ENCODE data around the gene CBR3.

CBR3 gene

DNA sequence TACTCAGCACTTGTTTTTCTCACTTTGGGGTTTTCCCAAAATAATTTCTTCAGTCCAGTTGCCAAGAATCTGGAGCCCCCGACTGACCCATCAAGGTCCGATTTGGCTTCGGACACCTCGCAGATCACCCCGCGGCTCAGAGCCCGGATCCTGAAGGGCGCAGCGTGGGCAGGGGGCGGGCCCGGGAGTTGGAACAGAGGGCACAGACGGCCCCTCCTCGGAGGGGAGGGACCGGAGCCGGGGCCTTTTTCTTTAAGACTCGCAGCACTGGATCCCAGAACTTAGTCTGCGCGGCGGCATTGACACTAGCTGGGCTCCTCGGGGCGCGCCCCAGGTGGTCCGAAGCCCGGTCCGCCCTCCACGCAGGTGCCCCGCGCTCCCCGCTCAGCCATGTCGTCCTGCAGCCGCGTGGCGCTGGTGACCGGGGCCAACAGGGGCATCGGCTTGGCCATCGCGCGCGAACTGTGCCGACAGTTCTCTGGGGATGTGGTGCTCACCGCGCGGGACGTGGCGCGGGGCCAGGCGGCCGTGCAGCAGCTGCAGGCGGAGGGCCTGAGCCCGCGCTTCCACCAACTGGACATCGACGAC lies at the start of gene CBR3:
CBR3 (plus strand) TSS at position 277 of the 588 bp plus-strand sequence; CDS start at position 391, 114 bp downstream.
- ATAC-seq = peak; percentile 73
- TF ChIP-seq BACH2 (CRISPR knock-in tag; IDR thresholded peaks at IDR 0.05; ENCODE audit: borderline replicate concordance) = no peak
- TF ChIP-seq CSRNP3 (CRISPR knock-in tag; IDR thresholded peaks at IDR 0.05) = no peak
- TF ChIP-seq SNAI2 (CRISPR knock-in tag; IDR thresholded peaks at IDR 0.05) = no peak
- TF ChIP-seq ARNTL (CRISPR knock-in tag; IDR thresholded peaks at IDR 0.05; ENCODE audit: borderline replicate concordance, low read depth) = no peak
- TF ChIP-seq TCF4 (CRISPR knock-in tag; IDR thresholded peaks at IDR 0.05; ENCODE audit: borderline replicate concordance) = no peak
- no peak for TF ChIP-seq POU6F1 (CRISPR knock-in tag; IDR thresholded peaks at IDR 0.05; ENCODE audit: borderline replicate concordance, low read depth)
- TF ChIP-seq TSHZ2 (CRISPR knock-in tag; IDR thresholded peaks at IDR 0.05) = no peak
- TF ChIP-seq ZNF8 (CRISPR knock-in tag; IDR thresholded peaks at IDR 0.05) = no peak
- TF ChIP-seq RARB (CRISPR knock-in tag; IDR thresholded peaks at IDR 0.05) = no peak
- no peak for TF ChIP-seq CSDC2 (CRISPR knock-in tag; IDR thresholded peaks at IDR 0.05)
- TF ChIP-seq PATZ1 (CRISPR knock-in tag; IDR thresholded peaks at IDR 0.05; ENCODE audit: borderline replicate concordance) = no peak
- TF ChIP-seq OSR1 (CRISPR knock-in tag; IDR thresholded peaks at IDR 0.05) = no peak
- no peak for TF ChIP-seq ZFP30 (CRISPR knock-in tag; IDR thresholded peaks at IDR 0.05)
- no peak for TF ChIP-seq TOX (CRISPR knock-in tag; IDR thresholded peaks at IDR 0.05; ENCODE audit: borderline replicate concordance)
- no peak for TF ChIP-seq ZFP3 (CRISPR knock-in tag; IDR thresholded peaks at IDR 0.05)
- no peak for TF ChIP-seq GLIS3 (CRISPR knock-in tag; IDR thresholded peaks at IDR 0.05)
- TF ChIP-seq PPARA (CRISPR knock-in tag; IDR thresholded peaks at IDR 0.05; ENCODE audit: borderline replicate concordance) = no peak
- TF ChIP-seq ZC3H10 (CRISPR knock-in tag; IDR thresholded peaks at IDR 0.05) = no peak
- no peak for TF ChIP-seq ZNF565 (CRISPR knock-in tag; conservative IDR thresholded peaks at IDR 0.05; ENCODE audit: low read depth)
- no peak for TF ChIP-seq ISL1 (CRISPR knock-in tag; IDR thresholded peaks at IDR 0.05)

DNA sequence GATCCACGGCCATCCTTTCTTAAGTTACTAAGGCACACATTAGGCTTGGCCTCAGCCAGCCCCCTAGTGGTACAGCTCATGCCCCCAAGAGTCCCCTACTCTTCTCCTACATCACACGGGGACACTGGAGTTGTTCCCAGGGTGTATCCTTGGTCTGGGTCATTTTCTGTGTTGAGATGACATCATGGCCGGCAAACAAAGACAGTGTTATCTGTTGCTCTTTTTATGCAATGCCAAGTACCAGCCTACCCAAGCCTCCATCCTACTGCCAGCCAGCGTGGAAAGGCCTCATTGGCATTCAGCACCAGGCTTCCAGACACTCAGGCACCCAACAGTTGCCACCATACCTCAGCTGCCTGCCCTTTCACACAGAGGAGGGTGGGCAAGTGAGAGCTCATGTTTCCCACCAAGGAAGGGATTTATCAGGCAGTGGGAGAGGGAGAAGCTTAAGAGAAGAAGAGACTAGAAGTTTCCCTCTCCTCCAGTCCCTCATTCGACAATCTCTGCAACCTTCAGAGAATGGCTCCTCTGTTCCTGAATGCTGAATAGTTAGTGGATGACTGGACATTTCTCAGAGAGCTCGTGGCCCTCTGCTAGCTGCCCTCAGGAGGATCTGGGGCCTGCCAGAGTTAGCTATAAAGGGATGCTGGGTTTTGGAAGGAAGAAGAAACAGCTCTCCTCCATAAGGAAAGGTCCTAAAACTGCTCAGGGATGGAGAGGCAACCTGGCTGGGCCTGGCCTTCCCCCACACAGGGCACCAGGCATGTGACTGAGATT lies 47.3 kb upstream of the CBR3 start:
- no peak for ATAC-seq
- no peak for TF ChIP-seq RARB (CRISPR knock-in tag; IDR thresholded peaks at IDR 0.05)
- TF ChIP-seq CSDC2 (CRISPR knock-in tag; IDR thresholded peaks at IDR 0.05) = no peak

DNA sequence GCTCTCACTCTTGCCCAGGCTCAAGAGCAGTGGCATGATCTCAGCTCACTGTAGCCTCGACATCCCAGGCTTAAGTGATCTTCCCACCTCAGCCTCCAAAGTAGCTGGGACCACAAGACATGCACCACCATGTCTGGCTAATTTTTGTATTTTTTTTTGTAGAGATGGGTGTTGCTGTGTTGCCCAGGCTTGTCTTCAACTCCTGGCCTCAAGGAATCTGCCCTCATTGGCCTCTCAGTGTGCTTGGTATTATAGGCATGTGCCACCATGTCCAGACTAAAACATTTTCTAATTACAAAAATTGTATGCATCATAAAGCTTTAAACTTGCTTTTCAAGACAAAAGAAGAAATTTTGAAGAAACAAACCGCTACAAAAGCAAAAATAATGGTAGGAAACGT lies 44.9 kb upstream of the CBR3 start:
- no peak for ATAC-seq
- TF ChIP-seq TCF4 (CRISPR knock-in tag; IDR thresholded peaks at IDR 0.05; ENCODE audit: borderline replicate concordance) (no peak), ZFP3 (CRISPR knock-in tag; IDR thresholded peaks at IDR 0.05) (no peak), CSRNP3 (CRISPR knock-in tag; IDR thresholded peaks at IDR 0.05) (no peak), CREB5 (CRISPR knock-in tag; IDR thresholded peaks at IDR 0.05; ENCODE audit: low read depth) (no peak), TOX (CRISPR knock-in tag; IDR thresholded peaks at IDR 0.05; ENCODE audit: borderline replicate concordance) (no peak), SNAI2 (CRISPR knock-in tag; IDR thresholded peaks at IDR 0.05) (no peak), PPARA (CRISPR knock-in tag; IDR thresholded peaks at IDR 0.05; ENCODE audit: borderline replicate concordance) (no peak), PATZ1 (CRISPR knock-in tag; IDR thresholded peaks at IDR 0.05; ENCODE audit: borderline replicate concordance) (no peak)

Measured in SK-N-SH treated with all-trans-retinoic acid at 6 μM for 48 hours (cell line).